GM12801 (cell line): ENCODE measurements around the gene S100PBP.

Experiments used
- CTCF ChIP-seq: IDR thresholded peaks from one replicate; pipeline ENCODE4 v1.5.1; 2011; ENCODE audit warnings: control low read depth; ENCODE audit not compliant: insufficient read length; ENCODE audit errors: extremely low read depth

S100PBP gene

GRCh38 chr1:32869923-32870614, 52.6 kb downstream of the S100PBP start:
- no peak for TF ChIP-seq CTCF

DNA sequence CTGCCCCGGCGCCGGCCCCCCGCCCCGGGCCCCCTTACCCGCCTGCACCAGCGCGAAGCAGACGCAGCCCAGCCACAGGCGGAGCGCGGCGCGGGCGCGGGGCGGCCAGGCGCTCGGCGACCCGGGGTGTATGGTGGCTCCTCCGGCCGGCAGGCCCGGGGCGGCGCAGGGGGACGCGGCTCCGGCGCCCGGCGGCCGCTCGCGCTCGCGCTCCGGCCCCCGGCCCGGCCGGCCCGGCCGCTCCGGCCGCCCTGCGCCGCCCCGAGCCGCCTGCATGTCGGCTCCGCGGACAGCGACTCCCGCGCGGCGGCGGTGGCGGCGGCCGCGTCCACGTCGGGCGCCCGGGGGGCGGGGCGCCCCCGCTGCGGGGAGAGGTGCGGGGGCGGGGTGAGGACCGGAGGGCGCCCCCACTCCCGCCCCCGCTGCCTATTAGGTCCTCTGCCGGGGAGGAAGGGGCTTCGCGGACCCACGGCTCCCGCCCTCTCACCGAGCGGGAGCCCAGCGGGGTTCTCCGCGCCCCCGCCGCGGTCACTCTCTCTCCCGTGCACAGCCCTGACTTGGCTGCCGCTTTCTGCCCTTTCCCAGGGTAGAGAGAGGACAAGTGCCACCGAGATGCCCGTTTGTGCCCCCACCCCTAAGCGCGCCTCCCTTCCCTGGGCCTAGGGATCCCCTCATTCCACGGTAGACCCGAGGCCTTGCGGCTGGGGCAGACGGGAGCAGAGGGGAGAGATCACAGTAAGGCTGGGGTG, 53.3 kb downstream of the S100PBP start, which contains the start of gene FNDC5:
TSS of gene FNDC5 (minus strand) at position 298 of the 749 bp plus-strand sequence.
- no peak for TF ChIP-seq CTCF

DNA sequence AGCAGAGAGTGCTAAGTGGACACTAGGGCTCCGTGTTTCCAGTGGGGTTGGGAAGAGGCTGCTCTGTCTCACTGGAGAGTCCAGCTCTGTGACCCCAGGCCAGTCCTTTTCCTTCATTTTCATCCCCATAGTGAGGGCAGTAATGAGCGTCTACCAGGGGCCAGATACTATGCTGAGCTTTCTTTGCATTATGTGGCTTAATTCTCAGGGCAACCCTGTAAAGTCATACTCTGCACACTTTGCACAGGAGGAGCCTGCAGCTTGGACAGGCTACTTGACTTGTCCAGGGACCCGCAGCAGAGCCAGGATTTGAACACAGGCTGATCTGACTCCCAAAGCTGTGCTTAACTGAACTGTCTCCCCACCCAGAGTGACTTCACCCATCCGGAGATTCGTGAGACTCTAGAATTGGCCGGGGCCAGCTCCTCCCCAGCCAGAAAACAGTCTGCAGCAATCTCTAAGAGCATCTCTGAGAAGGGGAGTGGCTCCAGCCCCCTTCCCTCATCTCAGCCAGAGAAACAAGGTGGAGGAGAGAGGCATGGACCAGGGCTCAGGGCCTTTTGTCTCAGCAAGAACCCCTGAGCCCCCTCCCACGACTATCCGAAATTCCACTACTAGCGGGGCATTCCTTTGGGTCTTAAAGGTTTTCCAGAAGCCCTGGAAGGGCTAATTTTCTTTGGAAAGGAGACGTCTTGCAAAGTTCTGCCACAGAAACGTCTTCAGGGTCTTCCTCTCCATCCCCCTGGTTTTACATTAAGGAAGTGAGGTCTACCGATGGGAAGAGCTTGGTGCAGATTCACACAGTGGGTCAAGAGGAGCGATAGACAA, 54.1 kb downstream of the S100PBP start:
- TF ChIP-seq CTCF: no peak

DNA sequence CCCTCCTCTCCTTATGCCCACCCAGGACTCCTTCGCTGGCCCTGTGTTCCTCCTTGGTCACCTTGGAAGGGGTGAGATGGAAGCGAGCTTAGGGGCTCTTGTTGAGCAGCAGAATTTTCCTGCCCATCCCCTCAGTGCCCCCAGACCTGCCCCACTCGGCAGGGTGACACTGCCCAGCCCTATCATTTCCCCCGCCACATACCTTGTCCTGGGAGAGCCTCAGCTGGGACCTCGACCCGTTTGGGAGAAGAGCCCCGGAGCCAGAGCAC, 54.7 kb downstream of the S100PBP start:
- TF ChIP-seq CTCF: no peak

DNA sequence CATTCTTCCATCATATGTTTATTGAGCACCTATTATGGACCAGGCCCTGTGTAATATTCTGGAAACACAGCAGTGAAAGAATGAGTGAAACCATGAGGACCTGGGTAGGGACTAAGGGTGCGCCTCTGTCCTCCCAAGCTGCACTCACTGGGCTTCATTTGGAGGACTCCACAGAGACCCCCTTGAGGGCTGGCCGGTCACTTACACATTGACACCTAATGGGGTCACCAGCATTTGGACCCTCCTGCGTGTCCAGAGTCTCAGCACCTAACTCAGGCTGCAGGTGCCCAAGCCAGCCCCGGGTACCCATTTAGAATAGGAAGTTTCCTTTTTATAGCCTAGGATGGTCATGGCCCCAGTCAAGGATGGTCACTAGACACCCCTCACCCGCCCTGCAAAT, 56.0 kb downstream of the S100PBP start:
- TF ChIP-seq CTCF: no peak

DNA sequence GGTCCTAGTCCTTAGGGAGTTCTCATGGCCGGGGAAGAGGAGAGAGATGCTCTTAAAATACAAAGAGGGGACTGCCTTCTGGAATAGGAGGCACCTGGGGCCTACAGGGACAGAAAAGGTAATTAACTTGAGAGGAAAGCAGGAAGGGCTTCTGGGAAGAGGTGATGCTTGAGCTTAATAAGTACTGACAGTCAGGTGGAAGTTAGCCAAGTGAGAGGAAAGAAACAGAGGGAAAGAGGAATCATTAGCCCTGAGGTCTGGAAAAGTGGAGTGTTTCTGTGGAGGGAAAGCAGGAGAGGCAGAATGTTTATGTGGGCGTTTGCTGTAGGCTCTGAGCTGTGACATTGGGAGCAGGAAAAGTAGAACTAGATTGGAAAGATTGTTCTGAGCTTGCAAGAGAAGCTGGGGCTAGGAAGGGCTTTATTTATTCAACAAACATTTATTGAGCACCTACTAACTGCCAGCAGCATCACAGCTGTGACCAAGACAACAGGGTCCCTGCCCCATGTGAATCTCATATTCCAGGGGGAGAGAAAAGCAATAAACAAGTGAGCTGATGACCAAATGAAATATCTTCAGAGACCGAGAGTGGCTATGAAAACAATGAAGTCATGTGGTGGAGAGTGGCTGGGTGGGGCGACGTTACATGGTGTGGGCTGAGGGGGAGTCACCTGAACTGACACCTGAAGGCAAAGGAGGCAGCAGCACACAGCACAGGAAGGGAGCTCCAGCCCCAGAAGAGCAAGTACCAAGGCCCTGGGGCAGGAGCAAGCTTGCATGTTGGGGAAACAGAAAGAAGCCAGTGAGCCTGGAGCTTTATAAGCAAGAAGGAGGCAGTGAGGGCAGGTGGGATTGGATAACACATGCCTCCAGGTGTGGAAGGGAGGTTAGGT, 57.7 kb downstream of the S100PBP start:
- TF ChIP-seq CTCF: no peak
